ENCODE measurements around the gene POLR2J3.
"Not testable (repeated sequence)": the region's sequence is repeated elsewhere in the genome, so short reads cannot be mapped to it uniquely, and the experiment has no call there.

The POLR2J3 gene

DNA sequence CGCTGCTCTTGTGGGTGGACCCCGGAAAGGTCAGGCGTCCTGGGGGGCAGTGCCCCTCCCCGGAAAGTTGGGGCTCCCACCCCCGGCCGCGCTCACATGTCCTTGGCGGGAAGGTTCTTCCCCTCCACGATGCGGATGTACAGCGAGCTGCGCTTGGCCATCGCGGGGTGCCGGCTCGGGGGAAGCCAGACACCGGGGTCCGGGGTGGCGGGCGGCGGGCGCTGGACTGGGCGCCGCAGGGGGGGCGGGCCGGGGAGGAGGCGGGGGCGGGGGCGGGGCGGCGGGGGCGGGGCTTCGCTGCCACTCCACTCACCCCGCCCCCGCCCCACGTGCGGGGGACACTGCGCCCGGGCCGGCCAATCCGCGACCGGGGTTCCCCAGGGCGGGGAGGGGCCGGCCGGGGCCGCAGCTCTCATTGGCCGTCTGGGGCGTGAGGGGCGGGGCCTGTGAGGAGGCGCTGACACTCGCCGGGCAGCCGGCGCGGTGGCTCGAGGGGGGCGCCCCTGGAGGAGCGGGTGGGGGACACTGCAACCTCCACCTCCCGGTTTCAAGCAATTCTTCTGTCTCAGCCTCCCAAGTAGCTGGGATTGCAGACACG is 54.7 kb downstream of the POLR2J3 start, which contains the start of gene RASA4B:
TSS of gene RASA4B (minus strand) at position 228 of the 598 bp plus-strand sequence. CDS start at position 161, 67 bp downstream.
- DNase-seq: not testable (repeated sequence)

Measured in CD4-positive, alpha-beta T cell treated with Interleukin-4 for 4 hours (primary cell).